Uterus (tissue), 4 donors: ENCODE data around the gene IL4R. TPM values are rescaled to one million over a fixed set of nuclear protein-coding genes. Genes with fewer than 3 reads are reported as not detected.

Source experiments
- DNase-seq, 2 donors: peaks; one replicate each; pipeline ENCODE4 v3.0.0-alpha.2; 2019 to 2020
- H3K27ac ChIP-seq, 2 donors: fragments of 200-600 bp; sonication (generic); 1 replicate in 1 of 2; 2 replicates in 1 of 2; pipeline ENCODE4 v1.5.1; 2016 to 2018
- H3K27me3 ChIP-seq, 2 donors: fragments of 200-600 bp; sonication (generic); one replicate each; pipeline ENCODE4 v1.5.1; 2018 to 2019; ENCODE audit warnings: control low read depth in 1 of 2
- H3K36me3 ChIP-seq, 2 donors: fragments of 200-600 bp; sonication (generic); one replicate each; pipeline ENCODE4 v1.5.1; 2019; ENCODE audit warnings: control low read depth in 1 of 2
- H3K4me1 ChIP-seq, 2 donors: fragments of 200-600 bp; sonication (generic); one replicate each; pipeline ENCODE4 v1.5.1; 2018 to 2019; ENCODE audit warnings: control low read depth in 1 of 2
- H3K4me3 ChIP-seq, 2 donors: fragments of 200-600 bp; sonication (generic); 1 replicate in 1 of 2; 2 replicates in 1 of 2; pipeline ENCODE4 v1.5.1; 2018 to 2019; ENCODE audit warnings: mild to moderate bottlenecking in 1 of 2
- H3K9me3 ChIP-seq, 2 donors: fragments of 200-600 bp; sonication (generic); one replicate each; pipeline ENCODE4 v1.5.1; 2019; ENCODE audit warnings: control low read depth in 1 of 2
- CTCF ChIP-seq, 4 experiments: fragments of 200-600 bp in 2 of 4; fragments of 450-650 bp in 2 of 4; sonication (generic) in 2 of 4; IDR thresholded peaks; one replicate each; pipeline ENCODE4 v1.5.1; 2016 to 2019; ENCODE audit warnings: antibody characterized with exemption in 4 of 4, mild to moderate bottlenecking in 2 of 4, moderate library complexity in 1 of 4
- POLR2A ChIP-seq, 2 donors: fragments of 450-650 bp; IDR thresholded peaks; one replicate each; pipeline ENCODE4 v1.6.1; 2016; ENCODE audit warnings: antibody characterized with exemption in 2 of 2, mild to moderate bottlenecking in 1 of 2, moderate library complexity in 1 of 2
- intact Hi-C: fragments of 100-400 bp; cut with DNase I; formaldehyde crosslinking; loops from one replicate; pipeline ENCODE4 v1.15.1; 2023; ENCODE audit warnings: low total_unique reads
- total RNA-seq, 4 donors: library from RNA; depleted of rRNA in 3 of 4; stranded (reverse); fragments of >200 nt in 3 of 4; gene quantifications; one replicate each; pipeline versions ENCODE4 v1.1.0 to v1.2.4, GENCODE V29; 2014 to 2023
- donor health status: DM: yes; HTN: yes; CAD: no.

IL4R gene
- total RNA-seq, 4 donors from 2014 or later = 9.4 to 137 (median 45.4) TPM

GRCh38 chr16:27369806-27370205 lies 56.0 kb downstream of the IL4R start:
- no peaks in the 10 kb centered on the region for H3K9me3 ChIP-seq
- H3K27ac ChIP-seq = no peak overlapping the region
- intact Hi-C loops = loop anchor here (10.0 kb wide), 2 partner anchors 135 to 175 kb away; no protein-coding TSS in a partner anchor
- H3K4me1 ChIP-seq = no peaks in the 10 kb centered on the region
- no peak for DNase-seq
- no peaks in the 10 kb centered on the region for H3K27me3 ChIP-seq
- H3K36me3 ChIP-seq = no peaks in the 10 kb centered on the region
- no peak for TF ChIP-seq POLR2A (IDR thresholded peaks at IDR 0.05)
- TF ChIP-seq CTCF (IDR thresholded peaks at IDR 0.05) = no peak
- H3K4me3 ChIP-seq = no peak overlapping the region

- no peak for TF ChIP-seq POLR2A (IDR thresholded peaks at IDR 0.05)
- TF ChIP-seq CTCF (IDR thresholded peaks at IDR 0.05) = no peak
- intact Hi-C loops = loop anchor here (10.0 kb wide), 1 partner anchor 176 kb away; no protein-coding TSS in a partner anchor
- no peaks in the 10 kb centered on the region for H3K27me3 ChIP-seq
- H3K36me3 ChIP-seq = no peaks in the 10 kb centered on the region
- no peaks in the 10 kb centered on the region for H3K9me3 ChIP-seq
- H3K4me3 ChIP-seq = no peak overlapping the region
- no peaks in the 10 kb centered on the region for H3K4me1 ChIP-seq
- no peak for DNase-seq
- H3K27ac ChIP-seq = no peak overlapping the region
Measured at GRCh38 chr16:27370318-27370717, 56.5 kb downstream of the IL4R start.

GRCh38 chr16:27373312-27373711 lies 59.5 kb downstream of the IL4R start:
- Histone ChIP-seq H3K4me3 (no peak overlapping the region), H3K4me1 (no peaks in the 10 kb centered on the region), H3K27me3 (no peaks in the 10 kb centered on the region), H3K9me3 (no peaks in the 10 kb centered on the region), H3K36me3 (no peaks in the 10 kb centered on the region), H3K27ac (no peak overlapping the region)
- intact Hi-C loops = loop anchor here (10.0 kb wide), 1 partner anchor 179 kb away; no protein-coding TSS in a partner anchor
- TF ChIP-seq POLR2A (IDR thresholded peaks at IDR 0.05) (no peak), CTCF (IDR thresholded peaks at IDR 0.05) (no peak)
- DNase-seq = no peak

GRCh38 chr16:27374221-27374803 lies 60.5 kb downstream of the IL4R start:
- Histone ChIP-seq H3K9me3 (no peaks in the 10 kb centered on the region), H3K27me3 (no peaks in the 10 kb centered on the region), H3K27ac (peak overlapping the region in 1 of 2 donors; percentile 17), H3K36me3 (no peaks in the 10 kb centered on the region), H3K4me3 (no peak overlapping the region), H3K4me1 (no peaks in the 10 kb centered on the region)
- intact Hi-C loops = loop anchor here (10.0 kb wide), 1 partner anchor 180 kb away; no protein-coding TSS in a partner anchor
- no peak for DNase-seq
- TF ChIP-seq POLR2A (IDR thresholded peaks at IDR 0.05) (no peak), CTCF (IDR thresholded peaks at IDR 0.05) (no peak)

GRCh38 chr16:27374804-27375425 lies 61.1 kb downstream of the IL4R start:
- DNase-seq = peak; percentile 62 to 69
- Histone ChIP-seq H3K9me3 (no peaks in the 10 kb centered on the region), H3K36me3 (no peaks in the 10 kb centered on the region), H3K4me1 (no peaks in the 10 kb centered on the region), H3K27me3 (no peaks in the 10 kb centered on the region), H3K4me3 (no peak overlapping the region), H3K27ac (peak overlapping the region in 1 of 2 donors; percentile 17)
- no peak for TF ChIP-seq POLR2A (IDR thresholded peaks at IDR 0.05)
- TF ChIP-seq CTCF (IDR thresholded peaks at IDR 0.05) = peak; percentile 32 to 53 (median 44)
- intact Hi-C loops = loop anchor here (10.0 kb wide), 1 partner anchor 180 kb away; no protein-coding TSS in a partner anchor
